Endothelial cell of umbilical vein (primary cell): Measurements from ENCODE around the gene LEMD1. TPM values are rescaled to one million over a fixed set of nuclear protein-coding genes. Genes with fewer than 3 reads are reported as not detected.

ENCODE experiments used
- BruUV-seq: library from RNA; stranded (reverse); fragments of 400-500 nt; replicated peaks from 2 replicates; lab custom pipeline; 2021; lab: Mats Ljungman, UMichigan
- CTCF ChIA-PET: fragments of 300-600, 350-600 bp; sonication (Branson Sonifier 250); formaldehyde crosslinking; loops from one replicate; lab custom pipeline; 2021; ENCODE audit warnings: antibody characterized with exemption, inconsistent platforms; lab: Charles Lee
- POLR2A ChIA-PET: fragments of 300-600, 350-600 bp; sonication (Branson Sonifier 250); formaldehyde crosslinking; loops from one replicate; lab custom pipeline; 2021; ENCODE audit warnings: antibody characterized with exemption, inconsistent platforms; lab: Charles Lee
- DNase-seq: peaks from one replicate; pipeline ENCODE4 v3.0.0-alpha.2; 2011; ENCODE audit warnings: low read depth, low spot score
- FAIRE-seq: peaks from 2 replicates; lab custom pipeline; 2011; peaks lifted over from hg19 to GRCh38; lab: Jason Lieb, UNC
- H2AFZ ChIP-seq: 2 replicates; pipeline ENCODE4 v1.6.0; 2012; ENCODE audit warnings: low read depth, low read length, control low read depth, inconsistent platforms
- H3K27ac ChIP-seq: 2 replicates; pipeline ENCODE4 v1.5.1; 2011; ENCODE audit warnings: low read depth, mild to moderate bottlenecking, control low read depth, low read length, moderate library complexity; ENCODE audit not compliant: insufficient read depth
- H3K27me3 ChIP-seq, 2 experiments: 2 replicates each; pipeline versions ENCODE4 v1.6.0 to v1.6.1; 2011; ENCODE audit warnings: low read length in 2 of 2, mixed read lengths in 1 of 2; ENCODE audit not compliant: control insufficient read depth in 2 of 2, insufficient read depth in 2 of 2
- H3K36me3 ChIP-seq, 2 experiments: 2 replicates in 1 of 2; 3 replicates in 1 of 2; pipeline ENCODE4 v1.5.1; 2011; ENCODE audit warnings: low read length in 2 of 2, mild to moderate bottlenecking in 1 of 2, moderate library complexity in 1 of 2; ENCODE audit not compliant: control insufficient read depth in 2 of 2, insufficient read depth in 2 of 2; ENCODE audit errors: extremely low read depth in 1 of 2
- H3K4me1 ChIP-seq: 3 replicates; pipeline ENCODE4 v1.5.1; 2011; ENCODE audit warnings: mild to moderate bottlenecking, low read length; ENCODE audit not compliant: control insufficient read depth, insufficient read depth; ENCODE audit errors: extremely low read depth
- H3K4me2 ChIP-seq: 2 replicates; pipeline ENCODE4 v1.6.1; 2011; ENCODE audit warnings: low read length, control low read depth, mixed read lengths; ENCODE audit not compliant: insufficient read depth
- H3K4me3 ChIP-seq, 3 experiments: fragments of 200-600 bp in 1 of 3; sonication (generic), shearing (Covaris generic) in 1 of 3; replicated peaks in 1 of 3; 2 replicates each; pipeline ENCODE4 v1.5.1; 2011 to 2016; ENCODE audit warnings: control low read depth in 3 of 3, low read length in 3 of 3, mild to moderate bottlenecking in 2 of 3, inconsistent platforms in 1 of 3, low read depth in 1 of 3, moderate library complexity in 1 of 3; ENCODE audit not compliant: insufficient read depth in 1 of 3
- H3K79me2 ChIP-seq: 2 replicates; pipeline ENCODE4 v1.6.0; 2012; ENCODE audit warnings: low read length, inconsistent platforms; ENCODE audit not compliant: control insufficient read depth, insufficient read depth
- H3K9ac ChIP-seq: replicated peaks from 2 replicates; pipeline ENCODE3; 2011; ENCODE audit warnings: low read length, control low read depth; ENCODE audit not compliant: insufficient read depth; ENCODE audit errors: extremely low read depth
- H3K9me1 ChIP-seq: replicated peaks from 3 replicates; pipeline ENCODE4 v1.6.0; 2011; ENCODE audit warnings: mild to moderate bottlenecking, low read length; ENCODE audit not compliant: control insufficient read depth, insufficient read depth; ENCODE audit errors: extremely low read depth
- H3K9me3 ChIP-seq: replicated peaks from 2 replicates; pipeline ENCODE4 v1.5.1; 2012; ENCODE audit warnings: low read length, inconsistent platforms; ENCODE audit not compliant: control insufficient read depth, insufficient read depth
- H4K20me1 ChIP-seq: replicated peaks from 2 replicates; pipeline ENCODE3; 2011; ENCODE audit warnings: mild to moderate bottlenecking, low read length; ENCODE audit not compliant: control insufficient read depth, insufficient read depth; ENCODE audit errors: extremely low read depth
- CTCF ChIP-seq, 2 donors: IDR thresholded peaks; 1 replicate in 1 of 2; 2 replicates in 1 of 2; pipeline ENCODE4 v1.5.1; 2011; ENCODE audit warnings: low read length in 2 of 2, mild to moderate bottlenecking in 2 of 2, moderate library complexity in 2 of 2, control low read depth in 1 of 2, inconsistent platforms in 1 of 2, low read depth in 1 of 2; ENCODE audit not compliant: insufficient read depth in 1 of 2; ENCODE audit errors: extremely low read depth in 1 of 2
- EZH2 ChIP-seq: IDR thresholded peaks from 2 replicates; pipeline ENCODE4 v1.6.1; 2012; ENCODE audit warnings: borderline replicate concordance, low read depth, mild to moderate bottlenecking, moderate library complexity, low read length, inconsistent platforms; ENCODE audit not compliant: severe bottlenecking
- FOS ChIP-seq: IDR thresholded peaks from 2 replicates; pipeline ENCODE4 v1.6.1; 2011; ENCODE audit warnings: mild to moderate bottlenecking, low read length, moderate library complexity, borderline replicate concordance; ENCODE audit not compliant: insufficient read depth
- GATA2 ChIP-seq: IDR thresholded peaks from 2 replicates; pipeline ENCODE4 v1.7.0; 2011; ENCODE audit warnings: low read depth, mild to moderate bottlenecking, moderate library complexity, mixed read lengths, low read length; ENCODE audit not compliant: insufficient read length, insufficient read depth
- JUN ChIP-seq: IDR thresholded peaks from 2 replicates; pipeline ENCODE4 v1.6.1; 2011; ENCODE audit warnings: borderline replicate concordance, low read depth; ENCODE audit not compliant: insufficient read length, insufficient read depth
- MAX ChIP-seq: IDR thresholded peaks from 2 replicates; pipeline ENCODE4 v1.6.1; 2011; ENCODE audit not compliant: insufficient read depth, insufficient read length
- POLR2A ChIP-seq: IDR thresholded peaks from 2 replicates; pipeline ENCODE4 v1.6.1; 2012; ENCODE audit warnings: low read depth, mild to moderate bottlenecking, control low read depth, low read length
- POLR2AphosphoS5 ChIP-seq: IDR thresholded peaks from 2 replicates; pipeline ENCODE4 v1.6.1; 2012; ENCODE audit warnings: low read depth, mild to moderate bottlenecking, control low read depth, low read length, moderate library complexity; ENCODE audit not compliant: insufficient read depth
- dilution Hi-C: fragments of 300-500 bp; cut with MboI; formaldehyde crosslinking; loops from one replicate; pipeline ENCODE4 v1.15.0; 2019; ENCODE audit warnings: low sequenced_read_pairs; ENCODE audit not compliant: extremely low pct_ligation_motif_present
- intact Hi-C: fragments of 100-400 bp; cut with micrococcal nuclease; formaldehyde crosslinking; loops from one replicate; pipeline ENCODE4 v1.10.0; 2022
- polyA plus RNA-seq, 4 experiments: library from polyadenylated mRNA; depleted of rRNA in 3 of 4; stranded (reverse) in 3 of 4; unstranded in 1 of 4; fragments of >200 nt; gene quantifications; 2 replicates each; pipeline versions ENCODE4 v1.2.1 to v1.2.3, GENCODE V29; 2011 to 2012; ENCODE audit warnings: missing spikeins in 1 of 4
- total RNA-seq: library from RNA; stranded (reverse); gene quantifications from 2 replicates; pipeline ENCODE4 v1.2.3, GENCODE V29; 2021

The LEMD1 gene
- total and polyA plus RNA-seq, 2 donors (not counting 3 experiments of a cell fraction or from before 2014, with no cell fraction given), result not detected

DNA sequence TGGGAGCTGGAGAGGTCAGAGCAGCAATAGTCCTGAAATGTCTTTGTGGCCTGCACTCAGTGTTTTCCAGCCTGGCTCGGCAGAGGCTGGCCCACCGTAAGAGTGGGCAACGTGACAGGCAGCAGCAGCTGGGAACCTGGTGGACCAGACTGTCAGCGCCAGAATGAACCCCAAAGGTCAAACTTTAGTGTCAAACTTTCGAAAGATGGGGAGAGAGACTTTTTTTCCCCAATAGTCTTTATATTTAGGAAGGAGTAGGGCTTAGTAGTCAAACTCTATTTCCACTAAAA, 23.7 kb upstream of the LEMD1 start:
- FAIRE-seq (no peak), DNase-seq (no peak)
- H3K9me1 ChIP-seq, result no peaks in the 10 kb centered on the region
- H4K20me1 ChIP-seq, result no peaks in the 10 kb centered on the region
- dilution Hi-C loops, result no loop called here
- H3K27me3 ChIP-seq, result peaks cover 22 to 25% of the 10 kb centered on the region in 2 experiments
- no peaks in the 10 kb centered on the region for H3K79me2 ChIP-seq
- no peak overlapping the region for H2AFZ ChIP-seq
- intact Hi-C loops, result no loop called here
- H3K4me2 ChIP-seq, result no peak overlapping the region
- no TSS peak for BruUV-seq
- H3K4me3 ChIP-seq, result no peak overlapping the region
- H3K4me1 ChIP-seq, result no peaks in the 10 kb centered on the region
- no peaks in the 10 kb centered on the region for H3K9me3 ChIP-seq
- H3K9ac ChIP-seq, result no peak overlapping the region
- H3K27ac ChIP-seq, result no peak overlapping the region
- ChIA-PET CTCF (interaction anchor here (0.6 to 1.5 kb wide), 2 partner anchors 51 to 92 kb away, joined by 3 read pairs; no protein-coding TSS in a partner anchor), POLR2A (no interaction called here)
- TF ChIP-seq CTCF (IDR thresholded peaks at IDR 0.05; ENCODE audit: extremely low read depth in 1 of 2, insufficient read depth in 1 of 2, low read depth in 1 of 2, low read length in 2 of 2) (no peak), POLR2AphosphoS5 (no peak), EZH2 (no peak), FOS (no peak), GATA2 (no peak), JUN (no peak), POLR2A (no peak), MAX (no peak)
- no peaks in the 10 kb centered on the region for H3K36me3 ChIP-seq
